Measurements from ENCODE around the gene ADRB2.
"Not testable (repeated sequence)": the region's sequence is repeated elsewhere in the genome, so short reads cannot be mapped to it uniquely, and the experiment has no call there.

ADRB2 gene

DNA sequence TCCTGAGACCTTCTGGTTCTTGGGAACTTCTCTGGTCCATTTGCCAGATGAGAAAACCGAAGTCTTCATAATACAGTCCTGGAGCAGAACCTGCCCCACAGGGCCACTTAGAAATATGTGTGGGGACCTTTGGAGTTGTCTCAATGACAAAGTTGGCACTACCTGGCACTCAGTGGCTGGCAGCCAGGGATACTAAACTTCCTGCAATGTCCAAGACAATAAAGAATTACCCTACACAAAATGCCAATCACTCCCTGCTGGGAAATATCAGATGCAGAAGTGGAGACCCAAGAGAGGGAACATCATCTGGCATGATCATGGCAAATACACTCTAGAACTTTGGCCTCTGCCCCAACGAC is 29.6 kb downstream of the ADRB2 start:
- DNase-seq (ENCODE audit: low spot score), result no peak

DNA sequence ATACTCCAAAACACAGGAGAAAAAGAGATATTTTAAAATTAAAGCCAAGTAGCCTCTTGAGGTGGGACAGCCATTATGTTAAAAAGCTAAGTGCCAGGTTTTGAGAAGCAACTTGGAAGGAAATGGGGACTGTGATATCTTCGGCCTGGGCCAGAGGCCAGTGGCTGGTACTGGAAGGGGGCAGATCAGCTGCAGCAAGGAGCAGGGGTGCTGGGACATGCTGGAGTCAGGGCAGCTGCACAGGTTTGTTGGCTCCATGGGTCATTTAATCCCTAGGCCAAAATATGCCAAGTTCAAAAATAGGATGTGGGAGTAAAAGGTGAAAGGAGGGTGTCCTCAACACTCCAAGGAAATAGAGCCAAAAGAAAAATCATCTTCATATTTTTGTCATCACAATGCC is 30.0 kb downstream of the ADRB2 start:
- DNase-seq (ENCODE audit: low spot score), result no peak

- no peak for DNase-seq (ENCODE audit: low spot score)
These were observed 31.1 kb downstream of the ADRB2 start for GRCh38 chr5:148857474-148857873.

- DNase-seq (ENCODE audit: low spot score), result no peak
These were observed 31.7 kb downstream of the ADRB2 start for GRCh38 chr5:148858106-148858505.

GRCh38 chr5:148858547-148858946 is 32.1 kb downstream of the ADRB2 start:
- DNase-seq (ENCODE audit: low spot score), result no peak

- no peak for DNase-seq (ENCODE audit: low spot score)
These were observed 33.3 kb downstream of the ADRB2 start for GRCh38 chr5:148859703-148860102.

DNA sequence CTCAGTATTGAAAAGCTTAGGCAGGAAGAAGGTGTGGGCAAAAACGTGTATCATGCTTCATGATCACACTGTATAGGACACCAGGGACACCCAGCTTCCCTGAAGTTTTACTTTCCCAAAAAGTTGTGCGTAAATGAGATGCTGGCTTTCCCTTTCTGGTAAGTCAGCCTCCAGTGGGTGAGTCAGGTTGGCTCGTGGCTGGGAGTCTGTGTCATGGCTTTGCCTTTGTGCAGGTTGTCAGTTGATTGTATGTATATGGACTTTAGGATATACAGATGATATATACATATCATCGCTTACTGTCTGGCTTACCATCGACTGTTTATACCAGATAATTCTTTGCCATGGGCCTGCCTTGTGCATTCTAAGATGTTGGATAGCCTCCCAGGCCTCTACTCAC is 34.2 kb downstream of the ADRB2 start:
- DNase-seq (ENCODE audit: low spot score), result no peak

DNA sequence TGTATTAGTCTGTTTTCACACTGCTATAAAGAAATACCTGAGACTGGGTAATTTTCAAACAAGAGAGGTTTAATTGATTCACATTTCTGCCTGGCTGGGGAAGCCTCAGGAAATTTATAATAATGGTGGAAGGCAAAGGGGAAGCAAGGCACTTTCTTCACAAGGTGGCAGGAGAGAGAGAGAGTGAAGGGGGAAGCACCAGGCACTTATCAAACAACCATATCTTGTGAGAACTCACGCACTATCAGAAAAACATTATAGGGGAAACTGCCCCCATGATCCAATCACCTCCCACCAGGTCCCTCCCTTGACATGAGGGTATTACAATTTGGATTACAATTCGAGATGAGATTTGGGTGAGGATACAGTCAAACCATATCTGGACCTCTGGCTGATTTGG is 34.7 kb downstream of the ADRB2 start:
- DNase-seq (ENCODE audit: low spot score), result no peak

DNA sequence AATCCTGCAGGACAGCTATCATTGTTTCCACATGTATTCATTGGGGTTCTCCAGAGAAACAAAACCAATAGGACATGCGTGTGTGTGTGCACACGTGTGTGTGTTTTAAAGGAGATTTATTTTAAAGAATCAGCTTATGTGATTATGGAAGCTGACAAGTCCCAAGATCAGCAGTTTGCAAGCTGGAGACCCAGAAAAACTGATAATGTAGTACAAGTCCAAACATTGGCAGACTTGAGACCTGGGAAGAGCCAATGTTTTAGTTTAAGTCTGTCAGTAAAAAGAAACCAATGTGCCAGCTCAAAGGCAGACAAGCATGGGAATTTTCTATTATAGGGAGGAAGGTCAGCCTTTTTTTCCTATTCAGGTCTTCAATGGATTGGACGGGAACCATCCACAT is 35.3 kb downstream of the ADRB2 start:
- no peak for DNase-seq (ENCODE audit: low spot score)

DNA sequence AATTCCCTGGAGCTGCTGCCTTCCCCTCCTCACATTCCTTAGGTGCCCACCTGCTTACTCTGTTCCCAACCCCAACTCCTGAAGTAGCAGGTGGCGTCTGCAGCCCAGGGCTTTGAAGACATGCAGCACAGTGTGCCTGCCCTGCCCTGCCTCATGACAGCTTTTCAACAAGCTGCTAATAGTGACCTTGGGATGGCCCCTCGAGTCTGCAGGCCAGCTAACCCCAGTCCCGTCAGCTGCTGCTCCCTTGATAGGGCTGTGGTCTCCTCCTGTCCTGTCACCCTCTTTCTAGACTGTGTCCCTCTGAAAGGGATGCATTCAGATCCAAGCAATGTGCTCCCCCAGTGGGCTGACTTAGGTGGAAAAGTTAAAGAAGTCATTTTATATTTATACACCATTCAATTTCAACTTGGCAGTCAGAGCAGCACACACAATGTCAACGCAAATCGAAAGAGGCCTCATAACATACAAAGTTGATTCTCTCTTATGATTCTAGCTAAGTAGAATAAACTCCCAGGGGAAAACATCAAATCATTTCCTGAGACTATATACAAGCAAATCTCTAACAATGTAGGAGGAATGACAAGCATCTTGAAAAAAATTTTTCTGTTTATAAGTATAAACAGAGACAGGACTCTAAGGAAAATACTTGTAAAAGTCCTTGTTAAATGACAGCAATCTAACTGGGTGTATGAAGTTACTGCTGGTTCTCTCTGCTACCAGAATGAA is 37.9 kb downstream of the ADRB2 start:
- no peak for DNase-seq (ENCODE audit: low spot score)

DNA sequence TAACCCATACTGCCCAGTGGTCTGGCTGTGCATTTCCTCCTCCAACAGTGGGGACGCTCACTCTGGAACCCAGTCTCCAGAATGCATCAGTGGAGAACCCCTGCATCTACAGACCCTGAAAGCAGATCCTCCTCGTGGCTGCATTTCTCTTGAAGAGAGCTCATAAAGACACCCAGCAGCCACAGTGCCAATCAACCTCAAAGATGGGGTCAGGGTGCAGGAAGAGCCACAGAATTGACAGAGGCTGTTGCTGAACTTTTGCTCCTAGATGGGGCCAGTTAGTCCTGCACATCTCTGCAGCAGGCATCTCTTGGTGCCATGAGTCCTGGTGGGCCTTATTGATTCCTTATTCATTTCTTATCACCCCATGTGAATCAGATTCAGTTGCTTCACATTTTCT is 39.6 kb downstream of the ADRB2 start:
- no peak for DNase-seq (ENCODE audit: low spot score)

DNA sequence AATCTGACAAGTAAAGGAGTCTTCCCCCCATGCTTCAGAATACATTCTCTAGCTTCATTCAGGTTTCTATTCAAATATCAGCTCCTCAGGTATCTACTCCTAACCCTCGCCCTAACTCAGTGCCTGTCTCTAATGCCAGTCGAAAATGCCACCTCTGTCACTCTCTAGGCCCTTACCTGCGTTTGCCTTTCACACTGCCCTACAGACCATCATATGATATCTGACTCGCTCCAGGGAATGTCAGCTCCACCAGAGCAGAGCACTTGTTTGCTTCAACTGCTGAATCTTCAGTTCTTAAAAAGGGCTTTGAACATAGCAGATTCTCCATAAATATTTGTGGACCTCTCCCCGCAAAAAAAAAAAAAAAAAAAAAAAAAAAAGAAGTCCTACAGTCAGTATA is 46.7 kb downstream of the ADRB2 start:
- no peak for DNase-seq (ENCODE audit: low spot score)

DNA sequence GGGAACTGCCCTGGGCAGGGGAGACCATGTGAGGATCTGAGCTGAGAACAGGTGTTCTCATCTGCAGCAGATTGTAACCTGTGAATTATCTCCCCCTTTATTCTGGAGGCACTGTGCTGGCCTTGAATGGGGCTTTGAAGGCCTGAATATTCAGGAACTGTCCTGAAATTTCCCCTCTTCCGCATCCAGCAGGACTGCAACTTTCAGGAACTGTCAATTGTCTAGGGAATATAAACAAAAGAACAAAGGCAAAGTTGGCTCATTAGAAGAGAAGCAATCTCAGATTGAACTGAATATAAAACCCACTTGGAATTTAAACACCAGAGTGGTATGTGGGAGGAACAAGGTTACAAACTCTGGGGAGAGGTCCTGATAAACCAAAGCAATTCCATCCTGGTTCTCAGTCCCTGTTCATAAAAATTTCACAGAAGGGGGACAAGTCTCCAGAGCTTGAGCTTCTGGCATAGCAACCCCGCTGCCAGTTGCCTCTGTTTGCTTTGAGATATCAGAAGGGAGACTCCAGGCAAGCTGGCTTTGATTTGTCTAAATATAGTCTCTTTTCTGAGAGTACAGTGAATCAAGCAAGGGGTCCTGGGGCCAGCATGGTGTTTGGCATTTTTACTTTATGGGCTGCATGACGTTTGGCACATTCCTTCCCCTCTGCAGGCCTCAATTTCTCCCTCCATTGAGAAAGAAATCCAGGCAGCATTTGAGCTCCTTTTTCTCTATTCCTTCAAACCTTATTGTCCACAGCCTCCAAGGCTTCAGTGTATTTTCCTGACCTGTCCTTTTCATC is 47.5 kb downstream of the ADRB2 start:
- DNase-seq (ENCODE audit: low spot score), result no peak

DNA sequence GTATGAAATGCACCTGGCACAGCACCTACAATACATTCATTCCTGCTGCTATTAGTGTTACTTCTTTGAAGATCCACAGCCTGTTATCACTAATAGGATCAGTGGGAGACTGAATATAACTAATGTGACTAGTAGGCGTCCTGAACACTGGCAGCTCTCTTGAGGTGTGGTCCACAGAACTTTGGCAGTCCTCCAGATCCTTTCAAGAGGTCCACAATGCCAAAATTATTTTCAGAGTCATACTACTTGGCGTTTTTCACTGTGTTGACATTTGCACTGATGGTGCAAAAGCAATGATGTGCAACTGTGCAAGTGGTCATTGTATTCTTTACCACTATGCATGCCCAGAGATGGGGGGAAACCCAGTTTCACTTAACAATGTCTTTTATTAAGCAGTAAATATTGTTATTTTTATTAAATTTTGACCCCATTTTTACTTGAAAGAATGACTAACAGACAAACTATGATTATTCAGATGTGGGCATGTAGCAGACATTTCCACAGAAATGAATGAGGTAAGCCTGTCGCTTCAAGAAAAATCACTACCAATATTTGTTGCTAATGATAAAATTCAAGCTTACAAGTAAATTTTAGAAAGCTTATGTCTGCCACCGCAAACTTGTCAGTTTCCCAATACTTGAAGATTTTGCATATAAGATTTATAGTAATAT is 48.9 kb downstream of the ADRB2 start:
- DNase-seq (ENCODE audit: low spot score), result no peak

GRCh38 chr5:148877436-148877835 is 51.0 kb downstream of the ADRB2 start:
- not testable (repeated sequence) for DNase-seq (ENCODE audit: low spot score)

Measured in CD4-positive, alpha-beta T cell treated with Interleukin-15 for 4 hours (primary cell).